Fibroblast of skin of back (primary cell): ENCODE measurements around the gene RABEP1.

Experiments
- DNase-seq: peaks from one replicate; pipeline ENCODE4 v3.0.0-alpha.2; 2013

The RABEP1 gene

GRCh38 chr17:5362162-5362811 lies 80.2 kb downstream of the RABEP1 start:
- DNase-seq = no peak

- peak; percentile 8 for DNase-seq
Measured at GRCh38 chr17:5364156-5364555, 82.1 kb downstream of the RABEP1 start.

- no peak for DNase-seq
Measured at GRCh38 chr17:5364696-5365095, 82.6 kb downstream of the RABEP1 start.

- DNase-seq = no peak
Measured at GRCh38 chr17:5365831-5366230, 83.7 kb downstream of the RABEP1 start.

GRCh38 chr17:5370411-5370810 lies 88.3 kb downstream of the RABEP1 start:
- DNase-seq = no peak

GRCh38 chr17:5373112-5373511 lies 91.0 kb downstream of the RABEP1 start:
- DNase-seq = no peak

- DNase-seq = no peak
Measured at GRCh38 chr17:5378566-5379207, 96.6 kb downstream of the RABEP1 start.

GRCh38 chr17:5379351-5380107 lies 97.4 kb downstream of the RABEP1 start:
- DNase-seq = no peak

- no peak for DNase-seq
Measured at GRCh38 chr17:5380491-5381135, 98.5 kb downstream of the RABEP1 start.

GRCh38 chr17:5381542-5381941 lies 99.5 kb downstream of the RABEP1 start:
- DNase-seq = no peak

GRCh38 chr17:5391678-5392077 lies 109.6 kb downstream of the RABEP1 start:
- DNase-seq = no peak

- DNase-seq = no peak
Measured at GRCh38 chr17:5396612-5397011, 114.5 kb downstream of the RABEP1 start.

- no peak for DNase-seq
Measured at GRCh38 chr17:5399767-5400166, 117.7 kb downstream of the RABEP1 start.

- DNase-seq = no peak
Measured at GRCh38 chr17:5405400-5405799, 123.3 kb downstream of the RABEP1 start.

- no peak for DNase-seq
Measured at GRCh38 chr17:5408186-5408585, 126.1 kb downstream of the RABEP1 start.

GRCh38 chr17:5410594-5411272 lies 128.6 kb downstream of the RABEP1 start:
- DNase-seq = no peak

GRCh38 chr17:5413682-5414081 lies 131.6 kb downstream of the RABEP1 start:
- DNase-seq = peak; percentile 77

- DNase-seq = no peak
Measured at GRCh38 chr17:5416901-5417300, 134.8 kb downstream of the RABEP1 start.

- no peak for DNase-seq
Measured at GRCh38 chr17:5418858-5419355, 136.8 kb downstream of the RABEP1 start.

- peak; percentile 99 for DNase-seq
Measured at GRCh38 chr17:5419356-5419958, 137.4 kb downstream of the RABEP1 start, which contains the start of gene NUP88. TSS of gene NUP88 (minus strand) at chr17:5419662. CDS start at chr17:5419650, 12 bp downstream.

GRCh38 chr17:5419959-5420653 lies 138.0 kb downstream of the RABEP1 start, which contains the start of gene RPAIN:
TSS of gene RPAIN (plus strand) at chr17:5420182. CDS start at chr17:5420211, 29 bp downstream.
- peak; percentile 86 for DNase-seq
